Measurements from ENCODE around the gene CCND1. TPM values are rescaled to one million over a fixed set of nuclear protein-coding genes. Genes with fewer than 3 reads are reported as not detected.

Gene CCND1
- total and polyA plus RNA-seq, 2 of the 8 experiments (the other 6 are each of a cell fraction or from before 2014, with no cell fraction given), result 64.5 to 170 TPM

DNA sequence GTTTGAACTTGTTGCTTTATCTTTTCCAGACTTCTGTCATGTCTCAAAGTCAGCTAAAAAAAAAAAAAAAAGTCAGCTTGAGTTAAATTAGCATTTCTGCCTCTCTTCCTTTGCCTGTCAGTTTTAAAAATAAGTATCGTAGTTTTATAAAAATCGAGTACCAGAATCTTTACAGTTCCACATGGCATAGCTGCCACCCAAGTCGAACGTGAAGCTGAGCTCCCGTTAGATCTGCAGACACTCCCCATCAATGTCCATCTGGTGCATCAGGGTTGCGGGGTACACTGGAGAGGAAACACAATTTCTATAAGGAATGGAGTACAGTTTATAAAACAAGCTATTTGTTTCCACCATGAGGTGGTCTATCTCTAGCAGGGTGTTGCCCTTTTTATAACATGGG is 41.0 kb upstream of the CCND1 start:
- no peaks in the 10 kb centered on the region for H3K79me2 ChIP-seq (ENCODE audit: control insufficient read depth in 1 of 2, insufficient read depth in 2 of 2, low read length in 2 of 2)
- H4K91ac ChIP-seq (replicated peaks; ENCODE audit: insufficient read length, low read length), result no peak overlapping the region
- no peak overlapping the region for H4K5ac ChIP-seq (ENCODE audit: insufficient read length, low read depth, low read length)
- ChIA-PET CTCF (ENCODE audit: partially characterized antibody) (interaction anchor here (0.6 to 1.8 kb wide), 5 partner anchors 10 to 307 kb away, joined by 3 to 5 read pairs (median 3); no protein-coding TSS in a partner anchor), POLR2A (ENCODE audit: partially characterized antibody) (no interaction called here)
- peaks cover 5% of the 10 kb centered on the region; the same call in 1 of the 2 replicates for H3K23me2 ChIP-seq (ENCODE audit: low read depth, low read length)
- H3K9me3 ChIP-seq (ENCODE audit: insufficient read depth in 2 of 2, low read depth in 1 of 2, low read length in 1 of 2), result peaks cover 4 to 7% of the 10 kb centered on the region in 2 experiments; a peak in 3 of 4 replicates
- H2BK5ac ChIP-seq (ENCODE audit: low read depth, low read length), result no peak overlapping the region
- no peak overlapping the region for H3K9ac ChIP-seq (replicated peaks in 1 of 4; ENCODE audit: extremely low read depth in 1 of 4, low read depth in 3 of 4, low read length in 3 of 4)
- H3K18ac ChIP-seq (ENCODE audit: extremely low read depth, low read length), result no peak overlapping the region
- H2BK12ac ChIP-seq (ENCODE audit: low read depth, low read length), result no peak overlapping the region
- FAIRE-seq (no peak), DNase-seq (ENCODE audit: low read depth in 1 of 2, low spot score in 2 of 2) (peak in 1 of 2 experiments; percentile 4)
- no peak overlapping the region for H2AK5ac ChIP-seq (ENCODE audit: low read depth, low read length)
- H3K27me3 ChIP-seq (replicated peaks in 1 of 4; ENCODE audit: control insufficient read depth in 3 of 4, extremely low read depth in 1 of 4, insufficient read depth in 3 of 4, low read length in 3 of 4), result peaks cover 0 to 2% (median 0%) of the 10 kb centered on the region in 4 experiments; a peak in 1 of 7 replicates
- 89% methylated on average over 6 of the region's 6 CpGs; no CpG with 5 or more reads in 1 of the 2 experiments for WGBS, 2 experiments (ENCODE audit: extremely low coverage in 1 of 2, insufficient coverage in 1 of 2, insufficient read length in 1 of 2, insufficient replicate concordance in 2 of 2, low coverage in 1 of 2, low lambda C conversion rate in 2 of 2, missing lambda C conversion rate in 1 of 2)
- H2BK120ac ChIP-seq (replicated peaks; ENCODE audit: low read depth, low read length), result no peak overlapping the region
- H3K23ac ChIP-seq (ENCODE audit: insufficient read length), result no peak overlapping the region
- no peak overlapping the region for H3K14ac ChIP-seq (ENCODE audit: insufficient read length)
- no peak overlapping the region for H3K4me2 ChIP-seq (ENCODE audit: insufficient read depth in 1 of 2, low read depth in 2 of 2, low read length in 2 of 2)
- peaks cover 0 to 6% of the 10 kb centered on the region in 2 experiments for H4K20me1 ChIP-seq (replicated peaks in 1 of 2; ENCODE audit: control insufficient read depth in 1 of 2, insufficient read depth in 2 of 2, low read length in 2 of 2)
- no peak overlapping the region for H2AFZ ChIP-seq (ENCODE audit: low read length)
- no peak overlapping the region for H4K8ac ChIP-seq (ENCODE audit: extremely low read depth, insufficient read depth, low read length)
- TF ChIP-seq SP4 (IDR thresholded peaks at IDR 0.05; ENCODE audit: low read length) (no peak), CHD1 (IDR thresholded peaks at IDR 0.05; ENCODE audit: low read depth, low read length) (no peak), YY1 (IDR thresholded peaks at IDR 0.05; ENCODE audit: low read depth, low read length) (no peak), SAP30 (IDR thresholded peaks at IDR 0.05; ENCODE audit: insufficient read depth, insufficient replicate concordance, low read length) (no peak), POLR2A (IDR thresholded peaks at IDR 0.05; ENCODE audit: control extremely low read depth in 1 of 2, low read depth in 2 of 2, low read length in 2 of 2) (no peak), TAF1 (IDR thresholded peaks at IDR 0.05; ENCODE audit: low read depth, low read length) (no peak)
- H3K27ac ChIP-seq (ENCODE audit: low read depth, low read length), result no peak overlapping the region
- H3K56ac ChIP-seq (replicated peaks; ENCODE audit: insufficient read length, low read depth, low read length), result no peak overlapping the region
- no peak overlapping the region for H3K4me3 ChIP-seq (ENCODE audit: extremely low read depth in 1 of 4, insufficient read depth in 2 of 4, low read depth in 3 of 4, low read length in 4 of 4)
- no peaks in the 10 kb centered on the region for H3K36me3 ChIP-seq (ENCODE audit: control insufficient read depth in 2 of 4, insufficient read depth in 4 of 4, low read length in 3 of 4)
- H2BK15ac ChIP-seq (ENCODE audit: low read length), result no peak overlapping the region
- no peaks in the 10 kb centered on the region for H3K79me1 ChIP-seq (ENCODE audit: low read depth, low read length)
- H3K4me1 ChIP-seq (replicated peaks in 1 of 4; ENCODE audit: control insufficient read depth in 3 of 4, insufficient read depth in 4 of 4, low read length in 3 of 4), result peaks cover 6 to 15% (median 8%) of the 10 kb centered on the region in 4 experiments
- no peak overlapping the region for H2BK20ac ChIP-seq (ENCODE audit: low read length)
- H3K4ac ChIP-seq (replicated peaks; ENCODE audit: insufficient read length, low read depth, low read length), result no peak overlapping the region

All from H1 (cell line).